Mucosa of descending colon (tissue), 3 donors: ENCODE data around the gene CLASP2. TPM values are rescaled to one million over a fixed set of nuclear protein-coding genes. Genes with fewer than 3 reads are reported as not detected.

Experiments used
- ATAC-seq: fragments of 200-7000 bp; cut with Tn5 transposase; one replicate; pipeline ENCODE4 v1.9.1; 2020; ENCODE audit warnings: mild to moderate bottlenecking, moderate library complexity
- DNase-seq, 3 donors: peaks; one replicate each; pipeline ENCODE4 v3.0.0-alpha.2; 2020
- H3K36me3 ChIP-seq: fragments of 200-600 bp; one replicate; pipeline ENCODE4 v1.8.0; 2021; ENCODE audit warnings: low read depth, mild to moderate bottlenecking
- H3K4me1 ChIP-seq: fragments of 200-600 bp; one replicate; pipeline ENCODE4 v1.8.0; 2021; ENCODE audit warnings: low read depth, mild to moderate bottlenecking
- H3K4me3 ChIP-seq: fragments of 200-600 bp; one replicate; pipeline ENCODE4 v1.8.0; 2021; ENCODE audit warnings: mild to moderate bottlenecking
- H3K9me3 ChIP-seq: fragments of 200-600 bp; one replicate; pipeline ENCODE4 v1.8.0; 2021; ENCODE audit warnings: mild to moderate bottlenecking
- CTCF ChIP-seq: fragments of 200-600 bp; IDR thresholded peaks from one replicate; pipeline ENCODE4 v1.8.0; 2022; ENCODE audit warnings: antibody characterized with exemption, mild to moderate bottlenecking
- intact Hi-C, 2 donors: fragments of 100-400 bp; cut with DNase I in 1 of 2; cut with micrococcal nuclease in 1 of 2; formaldehyde crosslinking; loops; one replicate each; pipeline versions ENCODE4 v1.11.0 to v1.11.1; 2022; cut with DNase I, micrococcal nuclease
- total RNA-seq, 3 donors: library from RNA; stranded (reverse); fragmentation: NEBNext Ultra II Directional in 2 of 3; extraction: Animal tissue kit (Norgen Biotek cat#: 25700) in 2 of 3; gene quantifications; one replicate each; pipeline versions ENCODE4 v1.2.1 to v1.2.4, GENCODE V29; 2021 to 2023
- donor health status: DM: no; HTN: no; CAD: no; lungs with moderate emphysema.
- donor health status: DM: no; HTN: no; CAD: no.
- donor health status: DM: no; HTN: yes; CAD: no.

The CLASP2 gene
- total RNA-seq, 3 donors from 2014 or later, result 33.6 to 66.6 (median 44.5) TPM

GRCh38 chr3:33525232-33525631 lies 192.8 kb downstream of the CLASP2 start:
- peak; percentile 87 for ATAC-seq
- H3K9me3 ChIP-seq, result peaks cover 18% of the 10 kb centered on the region
- DNase-seq, result no peak
- no peaks in the 10 kb centered on the region for H3K4me1 ChIP-seq
- TF ChIP-seq CTCF, result no peak
- H3K36me3 ChIP-seq, result no peaks in the 10 kb centered on the region
- H3K4me3 ChIP-seq, result no peak overlapping the region
- intact Hi-C loops, result no loop called here

DNA sequence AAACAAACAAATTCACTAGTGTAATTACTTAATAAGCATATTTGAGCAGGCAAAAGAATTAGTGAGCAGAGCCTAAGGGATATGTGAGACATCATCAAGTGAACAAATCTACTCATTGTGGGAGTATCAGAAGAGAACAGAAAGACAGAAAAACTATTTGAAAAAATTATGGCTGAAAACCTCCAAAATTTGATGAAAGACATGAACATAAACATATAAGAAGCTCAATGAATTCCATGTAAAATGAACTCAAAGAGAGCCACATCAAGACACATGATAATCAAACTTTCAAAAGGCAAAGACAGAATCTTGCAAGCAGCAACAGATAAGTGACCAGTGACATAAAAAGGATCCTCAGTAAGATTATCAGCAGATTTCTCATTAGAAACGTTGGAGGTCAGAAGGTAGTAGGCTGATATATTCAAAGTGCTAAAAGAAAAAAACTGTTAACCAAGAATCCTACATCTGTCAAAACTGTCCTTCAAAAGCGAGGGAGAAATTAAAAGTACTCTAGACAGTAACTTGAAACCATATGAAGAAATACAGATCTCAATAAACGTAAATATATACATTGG lies 194.9 kb downstream of the CLASP2 start:
- H3K9me3 ChIP-seq, result peaks cover 18% of the 10 kb centered on the region
- ATAC-seq, result no peak
- no peak for DNase-seq
- intact Hi-C loops, result no loop called here
- no peak for TF ChIP-seq CTCF
- H3K4me1 ChIP-seq, result no peaks in the 10 kb centered on the region
- no peaks in the 10 kb centered on the region for H3K36me3 ChIP-seq
- no peak overlapping the region for H3K4me3 ChIP-seq

- intact Hi-C loops, result no loop called here
- Histone ChIP-seq H3K36me3 (no peaks in the 10 kb centered on the region), H3K4me3 (no peak overlapping the region), H3K4me1 (no peaks in the 10 kb centered on the region), H3K9me3 (peaks cover 5% of the 10 kb centered on the region)
- no peak for DNase-seq
- no peak for TF ChIP-seq CTCF
- ATAC-seq, result no peak
Measured at GRCh38 chr3:33521736-33522135, 196.3 kb downstream of the CLASP2 start.

- no peaks in the 10 kb centered on the region for H3K4me1 ChIP-seq
- intact Hi-C loops, result no loop called here
- no peaks in the 10 kb centered on the region for H3K9me3 ChIP-seq
- ATAC-seq (no peak), DNase-seq (no peak)
- no peak overlapping the region for H3K4me3 ChIP-seq
- no peak for TF ChIP-seq CTCF
- H3K36me3 ChIP-seq, result no peaks in the 10 kb centered on the region
Measured at GRCh38 chr3:33513262-33513863, 204.7 kb downstream of the CLASP2 start.

DNA sequence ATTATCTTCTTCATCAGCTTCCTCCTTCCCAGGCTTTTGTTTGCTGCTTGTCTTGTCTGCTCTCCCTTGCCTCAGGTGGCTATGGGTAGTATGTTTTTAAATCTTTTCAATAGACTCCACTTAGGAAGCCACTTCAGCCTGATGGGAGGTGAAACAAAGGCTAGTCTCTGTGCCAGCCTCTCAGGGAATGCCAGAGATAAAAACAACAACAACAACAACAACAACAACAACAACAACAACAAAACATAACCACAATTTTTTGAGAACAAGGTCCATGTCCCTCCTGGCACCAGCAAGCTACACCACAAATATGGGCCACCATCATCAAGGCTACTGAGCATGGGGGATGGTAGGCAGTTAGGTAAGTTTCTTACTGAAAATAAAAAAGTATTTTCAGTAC lies 213.0 kb downstream of the CLASP2 start:
- no peak for ATAC-seq
- TF ChIP-seq CTCF, result no peak
- Histone ChIP-seq H3K4me3 (no peak overlapping the region), H3K9me3 (no peaks in the 10 kb centered on the region), H3K36me3 (no peaks in the 10 kb centered on the region), H3K4me1 (no peaks in the 10 kb centered on the region)
- intact Hi-C loops, result no loop called here
- DNase-seq, result no peak

- Histone ChIP-seq H3K36me3 (no peaks in the 10 kb centered on the region), H3K4me1 (no peaks in the 10 kb centered on the region), H3K9me3 (no peaks in the 10 kb centered on the region), H3K4me3 (no peak overlapping the region)
- DNase-seq (no peak), ATAC-seq (no peak)
- intact Hi-C loops, result no loop called here
- no peak for TF ChIP-seq CTCF
Measured at GRCh38 chr3:33496449-33496848, 221.6 kb downstream of the CLASP2 start.
